GM10266 (cell line): ENCODE results near the gene DKK2.

Experiments
- DNase-seq: peaks from one replicate; pipeline ENCODE4 v3.0.0; 2012; ENCODE audit errors: extremely low spot score
- TF ChIP-seq, protein P1 (sequence below): IDR thresholded peaks from 2 replicates; pipeline ENCODE4 v1.5.1; 2012; ENCODE audit warnings: mild to moderate bottlenecking, low read depth; ENCODE audit not compliant: control insufficient read depth, insufficient read depth; ENCODE audit errors: missing control alignments

The DKK2 gene

DNA sequence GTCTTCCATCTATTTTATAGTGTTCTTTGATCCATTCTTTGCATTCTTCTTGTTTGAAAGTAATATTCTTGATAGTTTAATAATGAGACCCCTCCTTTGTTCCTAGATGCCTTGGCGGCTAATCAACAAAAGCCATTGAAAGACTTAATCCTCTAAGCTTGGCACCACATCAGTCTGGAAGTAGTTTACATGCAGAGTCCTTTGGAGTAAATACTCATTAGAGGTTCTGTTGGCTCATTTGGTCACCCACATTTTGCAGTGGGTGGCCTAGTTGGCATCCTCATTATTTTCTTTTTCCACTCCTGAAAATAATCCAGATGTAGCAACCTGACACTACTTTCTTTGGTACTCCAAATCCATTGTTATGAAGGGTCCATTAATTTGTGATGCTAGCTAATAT lies 64.5 kb downstream of the DKK2 start:
- TF ChIP-seq, protein P1, sequence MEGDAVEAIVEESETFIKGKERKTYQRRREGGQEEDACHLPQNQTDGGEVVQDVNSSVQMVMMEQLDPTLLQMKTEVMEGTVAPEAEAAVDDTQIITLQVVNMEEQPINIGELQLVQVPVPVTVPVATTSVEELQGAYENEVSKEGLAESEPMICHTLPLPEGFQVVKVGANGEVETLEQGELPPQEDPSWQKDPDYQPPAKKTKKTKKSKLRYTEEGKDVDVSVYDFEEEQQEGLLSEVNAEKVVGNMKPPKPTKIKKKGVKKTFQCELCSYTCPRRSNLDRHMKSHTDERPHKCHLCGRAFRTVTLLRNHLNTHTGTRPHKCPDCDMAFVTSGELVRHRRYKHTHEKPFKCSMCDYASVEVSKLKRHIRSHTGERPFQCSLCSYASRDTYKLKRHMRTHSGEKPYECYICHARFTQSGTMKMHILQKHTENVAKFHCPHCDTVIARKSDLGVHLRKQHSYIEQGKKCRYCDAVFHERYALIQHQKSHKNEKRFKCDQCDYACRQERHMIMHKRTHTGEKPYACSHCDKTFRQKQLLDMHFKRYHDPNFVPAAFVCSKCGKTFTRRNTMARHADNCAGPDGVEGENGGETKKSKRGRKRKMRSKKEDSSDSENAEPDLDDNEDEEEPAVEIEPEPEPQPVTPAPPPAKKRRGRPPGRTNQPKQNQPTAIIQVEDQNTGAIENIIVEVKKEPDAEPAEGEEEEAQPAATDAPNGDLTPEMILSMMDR, result no peak
- DNase-seq, result no peak

DNA sequence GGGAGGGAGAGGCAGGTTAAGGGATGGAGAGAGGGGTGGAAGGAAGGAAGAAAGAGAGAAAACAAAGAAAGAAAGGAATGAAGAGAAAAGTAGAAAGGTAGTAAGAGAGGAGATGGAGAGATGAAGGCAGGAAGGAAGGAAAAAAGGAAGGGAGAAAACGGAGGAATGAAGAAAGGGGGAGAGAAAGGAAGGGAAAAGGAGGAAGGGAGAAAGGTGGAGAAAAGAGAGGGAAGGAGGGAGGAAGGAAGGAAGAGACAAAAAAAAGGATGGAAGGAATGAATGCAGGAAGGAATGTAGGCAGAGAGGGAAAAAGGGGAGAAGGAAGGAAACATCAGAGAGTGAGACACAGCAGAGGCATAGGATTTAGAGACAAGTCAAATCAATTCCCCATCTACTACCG lies 68.2 kb downstream of the DKK2 start:
- DNase-seq, result no peak
- TF ChIP-seq, protein P1, result no peak

DNA sequence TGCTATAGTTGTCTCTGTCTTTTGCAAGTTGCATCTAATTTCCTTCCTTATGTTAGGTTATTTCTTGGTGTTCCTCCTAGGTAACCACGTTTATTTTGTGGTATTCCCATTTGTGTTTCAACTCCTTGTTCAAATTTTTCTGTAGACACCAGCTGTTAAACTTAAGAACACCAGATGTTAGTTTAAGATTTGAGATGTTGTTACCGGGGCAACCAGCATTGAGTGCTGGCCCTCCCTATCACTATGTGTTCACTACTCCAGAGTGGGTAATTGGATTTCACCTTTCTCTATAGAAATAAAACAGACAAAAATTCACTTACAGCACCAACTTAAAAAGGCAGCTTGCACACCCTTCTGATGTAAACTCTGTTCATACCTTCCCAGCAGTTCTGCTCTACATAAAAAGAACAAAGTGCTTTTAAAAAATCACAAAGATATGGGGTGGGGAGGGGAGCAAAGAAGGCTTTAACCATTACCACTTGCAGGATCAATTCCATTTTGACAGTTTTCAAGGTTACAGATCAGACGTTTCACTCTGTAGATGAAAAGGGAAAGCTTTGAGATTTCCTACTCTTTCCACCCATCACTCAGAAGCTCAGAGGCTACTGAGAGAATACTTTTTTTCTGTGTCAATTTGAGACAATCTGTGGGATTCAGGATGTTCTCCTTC lies 82.9 kb downstream of the DKK2 start:
- DNase-seq, result no peak
- TF ChIP-seq, protein P1, result no peak

DNA sequence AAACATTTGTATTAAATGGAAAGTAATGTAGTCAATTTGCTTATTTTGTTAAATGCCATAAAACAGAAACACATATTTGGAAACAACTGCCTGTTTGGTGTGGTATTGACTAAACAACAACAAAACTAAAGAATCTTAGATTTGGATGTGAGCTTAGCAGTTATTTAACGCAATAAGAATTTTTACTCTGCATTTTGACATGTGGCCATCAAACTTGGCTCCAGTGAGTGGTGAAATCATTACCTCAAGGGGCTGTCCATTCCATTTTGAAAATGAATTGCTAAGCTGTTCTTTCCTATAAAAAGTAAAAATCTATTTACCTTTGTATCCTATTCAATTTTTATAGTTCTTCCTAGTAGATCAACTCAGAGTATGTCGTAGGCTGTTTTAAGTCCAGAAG lies 84.2 kb downstream of the DKK2 start:
- TF ChIP-seq, protein P1, result no peak
- no peak for DNase-seq

DNA sequence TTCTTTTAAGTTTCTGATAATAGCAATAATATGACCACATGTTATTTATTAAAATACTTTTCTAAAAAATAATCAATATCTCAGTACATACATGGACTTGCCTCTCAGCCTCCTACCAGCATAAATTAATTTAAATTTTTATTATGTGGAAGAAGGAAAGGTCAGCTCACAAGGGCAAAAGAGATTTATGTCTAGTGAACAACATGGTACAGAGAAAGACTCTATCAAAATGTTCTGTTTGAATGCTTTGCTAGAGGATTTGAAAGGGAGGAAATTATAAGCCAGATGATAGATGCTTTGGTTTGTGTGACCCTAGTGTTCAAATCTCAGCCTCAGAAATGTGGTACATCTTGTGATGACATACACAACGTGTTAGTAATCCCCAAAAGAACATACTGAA lies 94.3 kb downstream of the DKK2 start:
- DNase-seq, result no peak
- TF ChIP-seq, protein P1, result no peak

DNA sequence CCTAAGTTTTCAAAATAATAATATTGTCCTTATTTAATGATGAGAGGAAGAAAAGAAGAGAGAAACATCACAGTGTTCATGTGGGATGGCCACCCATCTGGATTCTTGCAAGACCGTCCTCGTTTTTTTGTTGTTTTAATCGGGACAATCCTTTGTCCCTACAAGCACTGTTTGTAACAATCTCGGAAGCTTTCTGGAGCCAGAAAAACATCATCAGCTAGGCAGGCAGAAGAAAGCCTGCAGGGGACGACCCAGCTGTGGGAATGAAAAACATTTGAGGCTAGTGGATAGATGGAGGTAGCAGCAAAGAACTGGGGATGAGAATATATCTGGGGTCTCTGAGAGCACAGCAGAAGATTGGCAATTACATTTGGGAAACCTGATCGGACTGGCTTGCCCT lies 105.6 kb downstream of the DKK2 start:
- TF ChIP-seq, protein P1, result no peak
- no peak for DNase-seq

DNA sequence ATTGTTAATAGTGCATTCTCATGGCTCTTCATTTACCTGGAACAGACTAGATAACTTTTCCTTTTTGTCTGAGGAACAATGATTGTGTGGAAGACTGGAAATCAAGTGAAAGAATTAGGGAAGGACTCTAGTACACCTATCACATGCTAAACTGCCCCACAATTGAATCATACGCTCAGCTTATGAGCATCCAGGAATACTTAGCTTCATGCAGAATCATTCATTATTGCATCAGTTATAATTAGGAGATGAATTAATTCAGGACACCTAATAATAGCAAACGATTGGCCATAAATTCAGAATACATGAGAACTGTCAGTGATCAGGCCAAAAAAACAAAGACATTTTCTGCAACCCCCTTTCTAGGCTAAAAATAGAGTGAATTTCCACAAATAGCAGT lies 106.9 kb downstream of the DKK2 start:
- DNase-seq, result no peak
- TF ChIP-seq, protein P1, result no peak
